ENCODE measurements around the gene KCNJ6. TPM values are rescaled to one million over a fixed set of nuclear protein-coding genes. Genes with fewer than 3 reads are reported as not detected.

KCNJ6 gene
- total RNA-seq, 1 experiment from 2014 or later: 0.05 TPM

- intact Hi-C loops (cut with micrococcal nuclease; ENCODE audit: unreplicated experiment): no loop called here
- Mint-ChIP-seq H3K4me1 (ENCODE audit: low read depth, unreplicated experiment) (no peaks in the 10 kb centered on the region), H3K4me3 (ENCODE audit: low read depth, unreplicated experiment) (no peak overlapping the region), H3K9me3 (ENCODE audit: low read depth, unreplicated experiment) (no peaks in the 10 kb centered on the region), H3K27me3 (ENCODE audit: unreplicated experiment) (peaks cover 62% of the 10 kb centered on the region), H3K36me3 (ENCODE audit: insufficient read depth, unreplicated experiment) (no peaks in the 10 kb centered on the region), H3K27ac (ENCODE audit: unreplicated experiment) (no peak overlapping the region)
- TF ChIP-seq, protein P1, sequence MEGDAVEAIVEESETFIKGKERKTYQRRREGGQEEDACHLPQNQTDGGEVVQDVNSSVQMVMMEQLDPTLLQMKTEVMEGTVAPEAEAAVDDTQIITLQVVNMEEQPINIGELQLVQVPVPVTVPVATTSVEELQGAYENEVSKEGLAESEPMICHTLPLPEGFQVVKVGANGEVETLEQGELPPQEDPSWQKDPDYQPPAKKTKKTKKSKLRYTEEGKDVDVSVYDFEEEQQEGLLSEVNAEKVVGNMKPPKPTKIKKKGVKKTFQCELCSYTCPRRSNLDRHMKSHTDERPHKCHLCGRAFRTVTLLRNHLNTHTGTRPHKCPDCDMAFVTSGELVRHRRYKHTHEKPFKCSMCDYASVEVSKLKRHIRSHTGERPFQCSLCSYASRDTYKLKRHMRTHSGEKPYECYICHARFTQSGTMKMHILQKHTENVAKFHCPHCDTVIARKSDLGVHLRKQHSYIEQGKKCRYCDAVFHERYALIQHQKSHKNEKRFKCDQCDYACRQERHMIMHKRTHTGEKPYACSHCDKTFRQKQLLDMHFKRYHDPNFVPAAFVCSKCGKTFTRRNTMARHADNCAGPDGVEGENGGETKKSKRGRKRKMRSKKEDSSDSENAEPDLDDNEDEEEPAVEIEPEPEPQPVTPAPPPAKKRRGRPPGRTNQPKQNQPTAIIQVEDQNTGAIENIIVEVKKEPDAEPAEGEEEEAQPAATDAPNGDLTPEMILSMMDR (IDR thresholded peaks at IDR 0.05; ENCODE audit: unreplicated experiment): no peak
- no TSS peak for BruUV-seq (replicated peaks)
- CTCF ChIA-PET: no interaction called here
- no peak for DNase-seq
These were observed 128.8 kb downstream of the KCNJ6 start for GRCh38 chr21:37787456-37787855.

DNA sequence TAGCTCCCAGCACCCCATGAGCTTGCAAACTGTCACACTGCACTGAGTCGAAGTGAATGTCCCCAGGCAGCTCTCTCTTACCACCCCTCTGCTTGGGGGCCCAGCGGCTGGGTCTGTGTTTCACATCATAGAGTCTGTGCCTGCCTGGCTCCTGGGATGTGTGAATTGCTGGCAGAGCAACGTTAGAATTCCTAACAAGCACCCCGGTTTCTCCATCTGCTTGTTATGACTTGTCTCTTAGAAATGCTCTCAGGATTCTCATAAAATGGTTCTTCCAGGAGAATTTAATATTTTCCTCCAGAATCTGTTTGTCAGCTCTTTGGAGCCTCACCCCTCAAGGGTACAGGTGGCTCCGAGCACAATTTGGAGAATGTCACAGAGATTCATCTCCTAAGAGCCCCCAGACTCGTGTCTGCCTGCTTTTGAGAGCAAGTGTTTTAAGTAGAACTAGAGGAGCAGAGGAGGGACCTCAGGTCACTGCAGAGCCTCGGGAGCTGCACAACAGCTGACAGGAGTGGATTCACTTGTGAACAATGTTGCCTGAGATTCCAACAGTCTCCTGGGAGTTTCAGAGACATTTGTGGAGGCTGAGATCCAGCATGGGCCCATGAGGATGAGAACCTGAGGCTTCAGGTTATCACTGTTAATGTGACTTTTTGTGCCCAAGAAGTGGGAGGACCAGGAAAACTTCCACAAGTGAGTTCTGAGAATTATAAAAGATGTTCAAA, 131.5 kb downstream of the KCNJ6 start:
- H3K27ac Mint-ChIP-seq (ENCODE audit: unreplicated experiment): no peak overlapping the region
- no peaks in the 10 kb centered on the region for H3K4me1 Mint-ChIP-seq (ENCODE audit: low read depth, unreplicated experiment)
- TF ChIP-seq, protein P1 (IDR thresholded peaks at IDR 0.05; ENCODE audit: unreplicated experiment): no peak
- DNase-seq: no peak
- peaks cover 57% of the 10 kb centered on the region for H3K27me3 Mint-ChIP-seq (ENCODE audit: unreplicated experiment)
- H3K36me3 Mint-ChIP-seq (ENCODE audit: insufficient read depth, unreplicated experiment): no peaks in the 10 kb centered on the region
- intact Hi-C loops (cut with micrococcal nuclease; ENCODE audit: unreplicated experiment): no loop called here
- no peak overlapping the region for H3K4me3 Mint-ChIP-seq (ENCODE audit: low read depth, unreplicated experiment)
- H3K9me3 Mint-ChIP-seq (ENCODE audit: low read depth, unreplicated experiment): peaks cover 2% of the 10 kb centered on the region
- no TSS peak for BruUV-seq (replicated peaks)
- CTCF ChIA-PET: no interaction called here

GRCh38 chr21:37783016-37783415, 133.2 kb downstream of the KCNJ6 start:
- no TSS peak for BruUV-seq (replicated peaks)
- Mint-ChIP-seq H3K9me3 (ENCODE audit: low read depth, unreplicated experiment) (peaks cover 2% of the 10 kb centered on the region), H3K27me3 (ENCODE audit: unreplicated experiment) (peaks cover 61% of the 10 kb centered on the region), H3K36me3 (ENCODE audit: insufficient read depth, unreplicated experiment) (no peaks in the 10 kb centered on the region), H3K4me1 (ENCODE audit: low read depth, unreplicated experiment) (no peaks in the 10 kb centered on the region), H3K27ac (ENCODE audit: unreplicated experiment) (no peak overlapping the region), H3K4me3 (ENCODE audit: low read depth, unreplicated experiment) (no peak overlapping the region)
- intact Hi-C loops (cut with micrococcal nuclease; ENCODE audit: unreplicated experiment): no loop called here
- CTCF ChIA-PET: interaction anchor here (1.0 kb wide), 1 partner anchor 32 kb away, joined by 5 read pairs; no protein-coding TSS in a partner anchor
- TF ChIP-seq, protein P1 (IDR thresholded peaks at IDR 0.05; ENCODE audit: unreplicated experiment): no peak
- no peak for DNase-seq

DNA sequence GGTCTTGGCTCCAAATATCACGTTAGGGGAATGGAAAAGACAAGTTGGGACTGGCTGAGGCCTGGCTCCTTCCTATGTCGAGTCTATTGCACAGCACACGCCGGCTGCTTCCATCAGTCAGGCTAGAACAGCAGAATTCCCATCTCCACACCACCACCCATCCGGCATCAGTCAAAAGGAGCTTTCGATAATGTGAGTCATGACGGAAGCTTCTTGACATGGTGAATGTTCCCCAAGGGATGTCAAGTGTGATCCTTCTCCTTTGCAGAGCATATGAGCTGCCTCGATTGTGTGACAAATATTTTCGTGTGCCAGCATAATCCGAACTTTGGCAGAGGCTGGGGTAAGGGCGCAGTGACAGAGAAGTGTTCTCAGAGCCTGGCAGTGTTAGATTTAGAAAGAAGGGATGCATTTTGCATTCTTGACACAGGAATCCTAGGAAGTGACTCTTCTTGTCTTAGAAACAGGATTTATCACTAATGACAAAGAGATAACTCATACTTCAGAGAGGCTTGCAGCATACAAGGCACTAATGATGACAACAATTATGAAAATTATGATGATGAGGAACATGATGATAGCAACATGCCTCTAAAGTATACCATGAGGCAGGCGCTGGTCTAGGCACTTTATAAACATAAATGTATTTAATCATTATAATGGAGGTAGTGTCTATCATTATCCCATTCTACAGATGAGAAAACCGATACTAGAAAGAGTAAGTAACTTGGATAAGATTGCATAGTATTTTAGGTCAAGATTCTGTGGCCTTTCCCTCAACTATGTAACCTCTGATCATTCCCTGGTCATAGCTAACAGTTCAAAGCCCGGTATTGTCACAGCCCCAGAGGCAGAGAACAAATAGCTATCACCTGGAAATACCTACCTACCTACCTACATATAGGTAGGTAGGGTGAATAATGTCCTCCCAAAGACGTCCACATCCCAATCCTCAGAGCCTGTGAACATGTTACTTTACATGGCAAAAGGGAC, 135.0 kb downstream of the KCNJ6 start:
- peaks cover 76% of the 10 kb centered on the region for H3K27me3 Mint-ChIP-seq (ENCODE audit: unreplicated experiment)
- H3K4me1 Mint-ChIP-seq (ENCODE audit: low read depth, unreplicated experiment): no peaks in the 10 kb centered on the region
- no peak for DNase-seq
- peaks cover 2% of the 10 kb centered on the region for H3K9me3 Mint-ChIP-seq (ENCODE audit: low read depth, unreplicated experiment)
- BruUV-seq (replicated peaks): no TSS peak
- no peak overlapping the region for H3K27ac Mint-ChIP-seq (ENCODE audit: unreplicated experiment)
- no peaks in the 10 kb centered on the region for H3K36me3 Mint-ChIP-seq (ENCODE audit: insufficient read depth, unreplicated experiment)
- CTCF ChIA-PET: no interaction called here
- intact Hi-C loops (cut with micrococcal nuclease; ENCODE audit: unreplicated experiment): no loop called here
- TF ChIP-seq, protein P1 (IDR thresholded peaks at IDR 0.05; ENCODE audit: unreplicated experiment): no peak
- H3K4me3 Mint-ChIP-seq (ENCODE audit: low read depth, unreplicated experiment): no peak overlapping the region
